Activated CD4-positive, alpha-beta memory T cell treated with anti-CD3 and anti-CD28 coated beads for 36 hours (primary cell): Measurements from ENCODE around the gene ARG1. TPM values are rescaled to one million over a fixed set of nuclear protein-coding genes. Genes with fewer than 3 reads are reported as not detected.
"Not testable (repeated sequence)": the region's sequence is repeated elsewhere in the genome, so short reads cannot be mapped to it uniquely, and the experiment has no call there.

Source experiments
- CTCF ChIA-PET: fragments of 350-600 bp; sonication (Branson Sonifier 250); formaldehyde crosslinking; loops from one replicate; lab custom pipeline; 2021; ENCODE audit warnings: antibody characterized with exemption, inconsistent platforms; lab: Charles Lee
- POLR2A ChIA-PET: fragments of 350-600 bp; sonication (Branson Sonifier 250); formaldehyde crosslinking; loops from one replicate; lab custom pipeline; 2021; ENCODE audit warnings: antibody characterized with exemption; lab: Charles Lee
- DNase-seq: peaks from one replicate; pipeline ENCODE4 v3.0.0-alpha.2; 2020
- H3K27ac Mint-ChIP-seq: one replicate; pipeline ENCODE4 v1.8.0; 2021; ENCODE audit warnings: mixed read lengths
- H3K27me3 Mint-ChIP-seq: one replicate; pipeline ENCODE4 v1.8.0; 2021; ENCODE audit warnings: mixed read lengths
- H3K36me3 Mint-ChIP-seq: one replicate; pipeline ENCODE4 v1.8.0; 2021; ENCODE audit warnings: mixed read lengths
- H3K4me1 Mint-ChIP-seq: one replicate; pipeline ENCODE4 v1.8.0; 2021; ENCODE audit warnings: low read depth, mixed read lengths
- H3K4me3 Mint-ChIP-seq: one replicate; pipeline ENCODE4 v1.8.0; 2021; ENCODE audit warnings: mild to moderate bottlenecking, mixed read lengths
- H3K9me3 Mint-ChIP-seq: one replicate; pipeline ENCODE4 v1.8.0; 2021; ENCODE audit warnings: mixed read lengths
- intact Hi-C: fragments of 100-400 bp; cut with micrococcal nuclease; formaldehyde crosslinking; loops from one replicate; pipeline ENCODE4 v1.15.1; 2023
- total RNA-seq, 2 experiments: library from RNA; stranded (reverse); gene quantifications; one replicate each; pipeline ENCODE4 v1.2.3, GENCODE V29; 2021

Gene ARG1
- not detected for total RNA-seq

GRCh38 chr6:131572686-131573415 lies at the start of gene ARG1:
ARG1 (plus strand) TSS chr6:131573226; CDS start chr6:131573283, 57 bp downstream.
- Mint-ChIP-seq H3K4me1 (peaks cover 5% of the 10 kb centered on the region), H3K36me3 (peaks cover 7% of the 10 kb centered on the region), H3K9me3 (no peaks in the 10 kb centered on the region), H3K27ac (no peak within 1 kb of the TSS), H3K4me3 (no peak within 1 kb of the TSS), H3K27me3 (no peaks in the 10 kb centered on the region)
- intact Hi-C loops = no loop called here
- ChIA-PET CTCF (no interaction called here), POLR2A (no interaction called here)
- no peak for DNase-seq

DNA sequence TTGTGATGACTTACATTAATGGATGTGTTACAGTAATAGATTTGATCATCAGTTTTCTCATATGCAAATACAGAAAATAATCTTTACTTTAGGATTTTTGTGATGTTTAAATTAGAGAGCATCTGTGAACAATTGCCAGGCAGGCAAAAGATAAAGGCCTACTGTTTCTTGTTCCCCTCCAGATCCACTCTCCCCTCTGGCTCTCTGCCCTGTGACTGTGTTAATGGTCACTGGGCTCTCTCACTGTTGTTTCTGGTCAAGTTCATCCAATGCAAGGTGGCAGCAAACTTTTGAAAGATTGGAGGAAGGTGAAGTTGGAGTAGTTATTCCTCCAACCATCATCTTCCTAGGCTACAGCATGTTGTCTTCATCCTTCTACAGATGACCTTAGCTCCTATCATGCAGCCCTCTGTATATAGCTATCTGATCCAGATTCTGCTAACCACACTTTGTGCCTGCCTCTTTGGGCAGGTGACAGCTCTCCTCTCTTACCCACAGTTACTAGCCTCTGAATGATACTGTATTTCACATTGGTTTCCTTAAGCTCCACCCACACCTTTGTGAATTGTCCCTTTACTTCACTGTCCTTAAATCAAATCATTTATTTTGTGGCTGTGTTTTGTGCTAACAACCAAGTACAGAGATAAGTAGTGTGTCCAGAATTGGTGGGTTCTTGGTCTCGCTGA lies 48.9 kb upstream of the ARG1 start:
- H3K27ac Mint-ChIP-seq = peak overlapping the region; percentile 6
- no peak overlapping the region for H3K4me3 Mint-ChIP-seq
- CTCF ChIA-PET = interaction anchor here (2.1 to 2.3 kb wide), 2 partner anchors 9 to 324 kb away, joined by 7 to 12 read pairs; no protein-coding TSS in a partner anchor

DNA sequence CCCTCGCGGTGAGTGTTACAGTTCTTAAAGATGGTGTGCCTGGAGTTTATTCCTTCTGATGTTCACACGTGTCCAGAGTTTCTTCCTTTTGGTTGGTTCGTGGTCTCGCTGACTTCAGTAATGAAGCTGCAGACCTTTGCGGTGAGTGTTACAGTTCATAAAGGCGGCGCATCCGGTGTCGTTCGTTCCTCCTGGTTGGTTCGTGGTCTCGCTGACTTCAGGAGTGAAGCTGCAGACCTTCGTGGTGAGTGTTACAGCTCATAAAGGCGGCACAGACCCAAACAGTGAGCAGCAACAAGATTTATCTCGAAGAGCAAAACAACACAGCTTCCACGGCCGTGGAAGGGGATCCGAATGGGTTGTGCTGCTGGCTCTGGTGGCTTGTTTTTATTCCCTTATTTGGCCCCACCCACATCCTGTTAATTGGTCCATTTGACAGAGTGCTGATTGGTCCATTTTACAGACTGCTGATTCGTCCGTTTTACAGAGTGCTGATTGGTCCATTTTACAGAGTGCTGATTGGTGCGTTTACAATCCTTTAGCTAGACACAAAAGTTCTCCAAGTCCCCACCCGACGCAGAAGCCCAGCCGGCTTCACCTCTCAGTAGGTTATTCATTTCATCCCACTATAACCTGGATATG lies 48.2 kb upstream of the ARG1 start:
- intact Hi-C loops = no loop called here
- Mint-ChIP-seq H3K27ac (no peak overlapping the region), H3K9me3 (no peaks in the 10 kb centered on the region), H3K36me3 (no peaks in the 10 kb centered on the region), H3K4me1 (peaks cover 13% of the 10 kb centered on the region), H3K4me3 (no peak overlapping the region), H3K27me3 (no peaks in the 10 kb centered on the region)
- ChIA-PET POLR2A (no interaction called here), CTCF (interaction anchor here (0.6 to 2.3 kb wide), 3 partner anchors 9 to 736 kb away, joined by 3 to 12 read pairs (median 7); no protein-coding TSS in a partner anchor)
- DNase-seq = peak; percentile 33

More for the DNA sequence above, 48.9 kb upstream of the ARG1 start:
- DNase-seq = no peak
- Mint-ChIP-seq H3K36me3 (no peaks in the 10 kb centered on the region), H3K9me3 (no peaks in the 10 kb centered on the region), H3K27me3 (peaks cover 2% of the 10 kb centered on the region), H3K4me1 (peaks cover 14% of the 10 kb centered on the region)
- POLR2A ChIA-PET = no interaction called here
- intact Hi-C loops = no loop called here

DNA sequence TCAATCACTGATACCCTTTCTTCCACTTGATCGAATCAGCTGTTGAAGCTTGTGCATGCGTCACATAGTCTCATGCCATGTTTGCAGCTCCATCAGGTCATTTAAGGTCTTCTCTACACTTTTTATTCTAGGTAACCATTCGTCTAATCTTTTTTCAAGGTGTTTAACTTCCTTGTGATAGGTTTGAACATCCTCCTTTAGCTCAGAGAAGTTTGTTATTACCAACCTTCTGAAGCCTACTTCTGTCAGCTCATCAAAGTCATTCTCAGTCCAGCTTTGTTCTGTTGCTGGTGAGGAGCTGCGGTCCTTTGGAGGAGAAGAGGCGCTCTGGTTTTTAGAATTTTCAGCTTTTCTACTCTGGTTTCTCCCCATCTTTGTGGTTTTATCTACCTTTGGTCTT lies 42.1 kb upstream of the ARG1 start:
- POLR2A ChIA-PET, DNase-seq, H3K4me3 Mint-ChIP-seq, H3K9me3 Mint-ChIP-seq, H3K27me3 Mint-ChIP-seq, H3K36me3 Mint-ChIP-seq: not testable (repeated sequence)
- Mint-ChIP-seq H3K4me1 (peaks cover 45% of the 10 kb centered on the region), H3K27ac (peak overlapping the region; percentile 9)
- CTCF ChIA-PET = interaction anchor here (0.9 to 5.5 kb wide), 5 partner anchors 11 to 646 kb away, joined by 3 to 77 read pairs (median 47); partner anchors contain the start of gene MED23
- intact Hi-C loops = loop anchor here (5.0 kb wide), 2 partner anchors 414 to 469 kb away; partner anchors contain the start of gene EPB41L2

- H3K9me3 Mint-ChIP-seq, H3K36me3 Mint-ChIP-seq, H3K4me3 Mint-ChIP-seq, POLR2A ChIA-PET, H3K27me3 Mint-ChIP-seq, DNase-seq, H3K27ac Mint-ChIP-seq: not testable (repeated sequence)
- intact Hi-C loops = loop anchor here (1.0 to 5.0 kb wide), 8 partner anchors 12 to 469 kb away; partner anchors contain the start of genes AKAP7, EPB41L2 and MED23
- CTCF ChIA-PET = interaction anchor here (1.0 to 5.5 kb wide), 5 partner anchors 12 to 647 kb away, joined by 3 to 77 read pairs (median 47); partner anchors contain the start of gene MED23
- H3K4me1 Mint-ChIP-seq = peaks cover 44% of the 10 kb centered on the region
These were observed 41.3 kb upstream of the ARG1 start for GRCh38 chr6:131531681-131532080.

GRCh38 chr6:131532580-131533039 lies 40.4 kb upstream of the ARG1 start:
- Mint-ChIP-seq H3K9me3 (no peaks in the 10 kb centered on the region), H3K27ac (peak overlapping the region; percentile 76), H3K27me3 (no peaks in the 10 kb centered on the region), H3K4me3 (no peak overlapping the region), H3K4me1 (peaks cover 42% of the 10 kb centered on the region), H3K36me3 (no peaks in the 10 kb centered on the region)
- DNase-seq = peak; percentile 82
- ChIA-PET POLR2A (interaction anchor here (0.6 to 2.2 kb wide), 3 partner anchors 330 to 956 kb away, joined by 3 to 11 read pairs (median 6); no protein-coding TSS in a partner anchor), CTCF (interaction anchor here (0.6 to 5.5 kb wide), 17 partner anchors 8 to 648 kb away, joined by 3 to 77 read pairs (median 6); partner anchors contain the start of gene MED23)
- intact Hi-C loops = loop anchor here (1.0 to 5.0 kb wide), 8 partner anchors 13 to 470 kb away; partner anchors contain the start of genes AKAP7, EPB41L2 and MED23

- H3K4me1 Mint-ChIP-seq, intact Hi-C loops, H3K27me3 Mint-ChIP-seq, H3K36me3 Mint-ChIP-seq, POLR2A ChIA-PET, H3K27ac Mint-ChIP-seq, H3K4me3 Mint-ChIP-seq, H3K9me3 Mint-ChIP-seq, DNase-seq: not testable (repeated sequence)
- CTCF ChIA-PET = interaction anchor here (1.5 kb wide), 1 partner anchor 90 kb away, joined by 4 read pairs; no protein-coding TSS in a partner anchor
These were observed 34.4 kb upstream of the ARG1 start for GRCh38 chr6:131538615-131539014.

DNA sequence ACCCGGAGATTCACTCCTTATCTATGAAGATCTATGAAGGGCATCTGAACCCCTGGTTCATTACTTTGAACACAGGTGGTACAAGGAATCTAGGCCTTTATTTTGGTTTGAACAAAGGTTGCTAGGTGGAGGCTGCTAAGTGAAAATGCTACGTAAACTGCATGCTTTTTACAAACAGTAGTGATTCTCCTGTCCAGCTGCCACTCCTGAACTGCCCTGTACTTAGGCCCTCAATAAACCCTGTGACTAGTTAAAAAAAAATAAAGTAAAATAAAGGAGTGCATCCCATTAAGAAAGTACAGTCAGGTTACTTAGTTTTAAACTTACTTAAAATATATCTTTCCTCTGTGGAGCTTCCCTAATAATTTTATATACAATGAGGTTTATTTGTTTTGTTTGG lies 27.7 kb upstream of the ARG1 start:
- CTCF ChIA-PET = interaction anchor here (0.6 to 1.0 kb wide), 2 partner anchors 11 to 25 kb away, joined by 3 read pairs; no protein-coding TSS in a partner anchor
- intact Hi-C loops = no loop called here
- H3K4me3 Mint-ChIP-seq = no peak overlapping the region
- no peaks in the 10 kb centered on the region for H3K36me3 Mint-ChIP-seq
- no peak overlapping the region for H3K27ac Mint-ChIP-seq
- POLR2A ChIA-PET = no interaction called here
- no peak for DNase-seq
- no peaks in the 10 kb centered on the region for H3K9me3 Mint-ChIP-seq
- H3K4me1 Mint-ChIP-seq = no peaks in the 10 kb centered on the region
- no peaks in the 10 kb centered on the region for H3K27me3 Mint-ChIP-seq

DNA sequence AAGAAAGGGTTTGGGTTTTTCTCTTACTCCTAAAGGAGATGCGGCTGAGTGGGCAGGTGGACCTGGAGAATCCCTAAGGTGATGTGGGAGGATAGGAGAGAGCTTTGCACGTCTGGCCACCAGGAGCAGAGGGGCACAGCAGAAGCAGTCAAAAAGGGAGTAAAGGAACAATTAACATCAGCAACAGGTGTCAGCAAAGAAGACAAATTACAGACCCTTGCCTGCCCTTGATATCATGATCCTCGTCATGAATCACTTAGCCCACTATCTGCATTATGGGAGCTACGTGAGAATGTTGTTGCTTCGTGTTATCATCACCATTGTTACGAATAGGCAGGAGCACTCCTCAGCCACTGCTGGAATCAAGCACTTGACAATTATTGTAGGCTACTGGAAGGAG lies 25.5 kb upstream of the ARG1 start:
- Mint-ChIP-seq H3K4me3 (no peak overlapping the region), H3K36me3 (no peaks in the 10 kb centered on the region), H3K27ac (no peak overlapping the region), H3K4me1 (no peaks in the 10 kb centered on the region), H3K27me3 (no peaks in the 10 kb centered on the region), H3K9me3 (no peaks in the 10 kb centered on the region)
- ChIA-PET POLR2A (no interaction called here), CTCF (interaction anchor here (1.4 kb wide), 1 partner anchor 348 kb away, joined by 5 read pairs; no protein-coding TSS in a partner anchor)
- intact Hi-C loops = no loop called here
- no peak for DNase-seq

DNA sequence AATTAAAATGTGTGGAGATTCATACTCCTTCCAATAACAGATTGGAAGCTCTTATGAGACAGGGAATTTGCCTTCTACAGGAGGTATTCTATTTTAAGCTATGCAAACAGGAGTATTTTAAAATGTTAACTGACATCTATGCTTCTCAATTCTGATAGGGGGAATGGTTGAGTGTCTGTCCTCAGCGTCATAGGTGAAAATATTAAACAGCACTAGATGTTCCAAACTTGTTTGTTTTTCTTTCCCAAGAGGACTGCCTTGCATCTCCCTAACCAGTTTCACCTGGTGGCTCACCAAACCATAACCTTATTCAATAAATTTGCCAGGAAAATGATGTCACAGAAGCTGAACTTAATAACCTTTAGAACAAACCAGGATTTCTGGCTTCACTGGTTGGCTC lies 24.6 kb upstream of the ARG1 start:
- POLR2A ChIA-PET = no interaction called here
- CTCF ChIA-PET = interaction anchor here (0.9 kb wide), 1 partner anchor 15 kb away, joined by 6 read pairs; no protein-coding TSS in a partner anchor
- Mint-ChIP-seq H3K36me3 (no peaks in the 10 kb centered on the region), H3K27ac (no peak overlapping the region), H3K4me3 (no peak overlapping the region), H3K9me3 (no peaks in the 10 kb centered on the region), H3K27me3 (no peaks in the 10 kb centered on the region), H3K4me1 (no peaks in the 10 kb centered on the region)
- intact Hi-C loops = no loop called here
- DNase-seq = no peak

- intact Hi-C loops = no loop called here
- Mint-ChIP-seq H3K4me3 (no peak overlapping the region), H3K27me3 (no peaks in the 10 kb centered on the region), H3K9me3 (no peaks in the 10 kb centered on the region), H3K27ac (no peak overlapping the region), H3K36me3 (no peaks in the 10 kb centered on the region), H3K4me1 (no peaks in the 10 kb centered on the region)
- no peak for DNase-seq
- CTCF ChIA-PET = no interaction called here
- POLR2A ChIA-PET = no interaction called here
These were observed 23.2 kb upstream of the ARG1 start for GRCh38 chr6:131549811-131550210.
